ENCODE measurements around the gene ALPG. TPM values are rescaled to one million over a fixed set of nuclear protein-coding genes. Genes with fewer than 3 reads are reported as not detected.

ALPG gene
- total and polyA plus RNA-seq, 4 donors: not detected

GRCh38 chr2:232420463-232421188, 14.0 kb downstream of the ALPG start:
- Histone ChIP-seq H3K36me3 (ENCODE audit: control insufficient read depth in 4 of 4, insufficient read depth in 3 of 4, low read depth in 1 of 4, low read length in 3 of 4) (no peaks in the 10 kb centered on the region), H3K9me3 (ENCODE audit: control insufficient read depth in 4 of 4, low read length in 3 of 4) (peaks cover 3 to 10% (median 5%) of the 10 kb centered on the region in 4 donors), H3K27me3 (ENCODE audit: control insufficient read depth in 4 of 4, insufficient read depth in 4 of 4, low read length in 3 of 4) (peaks cover 4 to 16% (median 12%) of the 10 kb centered on the region in 4 donors), H3K4me1 (ENCODE audit: control insufficient read depth in 4 of 4, insufficient read depth in 4 of 4, low read length in 3 of 4) (peaks cover 0 to 29% (median 18%) of the 10 kb centered on the region in 4 donors), H3K9ac (ENCODE audit: low read depth in 1 of 2, low read length in 2 of 2) (no peak overlapping the region), H3K4me3 (ENCODE audit: low read depth in 1 of 3, low read length in 3 of 3) (peak overlapping the region in 2 of 3 donors; percentile 12 to 30), H3K27ac (ENCODE audit: low read depth in 1 of 2, low read length in 2 of 2) (no peak overlapping the region)
- TF ChIP-seq CTCF (IDR thresholded peaks at IDR 0.05; ENCODE audit: low read depth, low read length, missing input control): no peak
- TF ChIP-seq SP1 (IDR thresholded peaks at IDR 0.05): no peak
- TF ChIP-seq HNF4A (conservative IDR thresholded peaks at IDR 0.05): no peak
- TF ChIP-seq GABPA (IDR thresholded peaks at IDR 0.05 in 1 of 2, conservative IDR thresholded peaks at IDR 0.05 in 1 of 2): no peak
- no peak for TF ChIP-seq ATF3 (IDR thresholded peaks at IDR 0.05)
- no peak for TF ChIP-seq HNF4G (IDR thresholded peaks at IDR 0.05)
- no peak for TF ChIP-seq EGR1 (IDR thresholded peaks at IDR 0.05; ENCODE audit: low read depth in 2 of 2)
- no peak for TF ChIP-seq RAD21 (IDR thresholded peaks at IDR 0.05)
- no peak for DNase-seq (ENCODE audit: low spot score)
- WGBS: 3% methylated on average over 79 of the region's 79 CpGs

- peaks cover 0 to 29% (median 18%) of the 10 kb centered on the region in 4 donors for H3K4me1 ChIP-seq (ENCODE audit: control insufficient read depth in 4 of 4, insufficient read depth in 4 of 4, low read length in 3 of 4)
- no peaks in the 10 kb centered on the region for H3K36me3 ChIP-seq (ENCODE audit: control insufficient read depth in 4 of 4, insufficient read depth in 3 of 4, low read depth in 1 of 4, low read length in 3 of 4)
- peak overlapping the region in 1 of 3 donors; percentile 30 for H3K4me3 ChIP-seq (ENCODE audit: low read depth in 1 of 3, low read length in 3 of 3)
- no peak overlapping the region for H3K27ac ChIP-seq (ENCODE audit: low read depth in 1 of 2, low read length in 2 of 2)
- H3K9me3 ChIP-seq (ENCODE audit: control insufficient read depth in 4 of 4, low read length in 3 of 4): peaks cover 3 to 10% (median 5%) of the 10 kb centered on the region in 4 donors
- DNase-seq (ENCODE audit: low spot score): no peak
- no peak overlapping the region for H3K9ac ChIP-seq (ENCODE audit: low read depth in 1 of 2, low read length in 2 of 2)
- WGBS: 21% methylated on average over 22 of the region's 22 CpGs
- H3K27me3 ChIP-seq (ENCODE audit: control insufficient read depth in 4 of 4, insufficient read depth in 4 of 4, low read length in 3 of 4): peaks cover 4 to 16% (median 12%) of the 10 kb centered on the region in 4 donors
- TF ChIP-seq FOXA2 (IDR thresholded peaks at IDR 0.05) (no peak), TAF1 (conservative IDR thresholded peaks at IDR 0.05) (no peak), NR2F2 (IDR thresholded peaks at IDR 0.05) (no peak), HNF4G (IDR thresholded peaks at IDR 0.05) (no peak), JUND (IDR thresholded peaks at IDR 0.05) (no peak), FOXA1 (IDR thresholded peaks at IDR 0.05) (no peak), RXRA (IDR thresholded peaks at IDR 0.05) (no peak), RAD21 (IDR thresholded peaks at IDR 0.05) (no peak), SP1 (IDR thresholded peaks at IDR 0.05) (no peak), GABPA (IDR thresholded peaks at IDR 0.05 in 1 of 2, conservative IDR thresholded peaks at IDR 0.05 in 1 of 2) (no peak), YY1 (IDR thresholded peaks at IDR 0.05) (no peak), ATF3 (IDR thresholded peaks at IDR 0.05) (no peak), EGR1 (IDR thresholded peaks at IDR 0.05; ENCODE audit: low read depth in 2 of 2) (no peak)
- TF ChIP-seq, protein P1, sequence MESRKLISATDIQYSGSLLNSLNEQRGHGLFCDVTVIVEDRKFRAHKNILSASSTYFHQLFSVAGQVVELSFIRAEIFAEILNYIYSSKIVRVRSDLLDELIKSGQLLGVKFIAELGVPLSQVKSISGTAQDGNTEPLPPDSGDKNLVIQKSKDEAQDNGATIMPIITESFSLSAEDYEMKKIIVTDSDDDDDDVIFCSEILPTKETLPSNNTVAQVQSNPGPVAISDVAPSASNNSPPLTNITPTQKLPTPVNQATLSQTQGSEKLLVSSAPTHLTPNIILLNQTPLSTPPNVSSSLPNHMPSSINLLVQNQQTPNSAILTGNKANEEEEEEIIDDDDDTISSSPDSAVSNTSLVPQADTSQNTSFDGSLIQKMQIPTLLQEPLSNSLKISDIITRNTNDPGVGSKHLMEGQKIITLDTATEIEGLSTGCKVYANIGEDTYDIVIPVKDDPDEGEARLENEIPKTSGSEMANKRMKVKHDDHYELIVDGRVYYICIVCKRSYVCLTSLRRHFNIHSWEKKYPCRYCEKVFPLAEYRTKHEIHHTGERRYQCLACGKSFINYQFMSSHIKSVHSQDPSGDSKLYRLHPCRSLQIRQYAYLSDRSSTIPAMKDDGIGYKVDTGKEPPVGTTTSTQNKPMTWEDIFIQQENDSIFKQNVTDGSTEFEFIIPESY (IDR thresholded peaks at IDR 0.05): no peak
- TF ChIP-seq, protein P2, sequence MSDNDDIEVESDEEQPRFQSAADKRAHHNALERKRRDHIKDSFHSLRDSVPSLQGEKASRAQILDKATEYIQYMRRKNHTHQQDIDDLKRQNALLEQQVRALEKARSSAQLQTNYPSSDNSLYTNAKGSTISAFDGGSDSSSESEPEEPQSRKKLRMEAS (IDR thresholded peaks at IDR 0.05): no peak
Observed at GRCh38 chr2:232421189-232421785, 14.6 kb downstream of the ALPG start.

Measured in liver (tissue), 9 donors.